Ascending aorta (tissue), 2 donors: ENCODE measurements around the gene JMJD7. TPM values are rescaled to one million over a fixed set of nuclear protein-coding genes. Genes with fewer than 3 reads are reported as not detected.

Experiments used
- DNase-seq, 2 donors: peaks; one replicate each; pipeline ENCODE4 v3.0.0-alpha.2; 2019; ENCODE audit warnings: low spot score in 2 of 2
- H3K27ac ChIP-seq, 2 donors: fragments of 200-600 bp; sonication (generic); one replicate each; pipeline ENCODE4 v1.5.1; 2016 to 2017; ENCODE audit warnings: mild to moderate bottlenecking in 1 of 2
- H3K27me3 ChIP-seq: fragments of 200-600 bp; sonication (generic); one replicate; pipeline ENCODE4 v1.5.1; 2017
- H3K36me3 ChIP-seq, 2 donors: fragments of 200-600 bp; sonication (generic); one replicate each; pipeline ENCODE4 v1.5.1; 2016
- H3K4me1 ChIP-seq, 2 donors: fragments of 200-600 bp; sonication (generic); one replicate each; pipeline ENCODE4 v1.5.1; 2016 to 2017; ENCODE audit warnings: mild to moderate bottlenecking in 1 of 2
- H3K4me3 ChIP-seq, 2 donors: fragments of 200-600 bp; sonication (generic); one replicate each; pipeline ENCODE4 v1.5.1; 2016 to 2017; ENCODE audit warnings: mild to moderate bottlenecking in 1 of 2
- H3K9me3 ChIP-seq, 2 donors: fragments of 200-600 bp; sonication (generic); one replicate each; pipeline ENCODE4 v1.5.1; 2016
- intact Hi-C: fragments of 100-400 bp; cut with DNase I; formaldehyde crosslinking; loops from one replicate; pipeline ENCODE4 v1.15.1; 2023
- total RNA-seq: library from RNA; depleted of rRNA; stranded (reverse); fragments of >200 nt; gene quantifications from one replicate; pipeline ENCODE4 v1.1.0, GENCODE V29; 2016
- TF ChIP-seq, protein P1 (sequence below), 3 experiments: fragments of 200-600 bp in 2 of 3; fragments of 450-650 bp in 1 of 3; sonication (generic) in 2 of 3; IDR thresholded peaks; one replicate each; pipeline ENCODE4 v1.5.1; 2016 to 2019; ENCODE audit warnings: antibody characterized with exemption in 3 of 3, mild to moderate bottlenecking in 1 of 3, moderate library complexity in 1 of 3

JMJD7 gene
- total RNA-seq, 1 donor from 2014 or later = 16.4 TPM

DNA sequence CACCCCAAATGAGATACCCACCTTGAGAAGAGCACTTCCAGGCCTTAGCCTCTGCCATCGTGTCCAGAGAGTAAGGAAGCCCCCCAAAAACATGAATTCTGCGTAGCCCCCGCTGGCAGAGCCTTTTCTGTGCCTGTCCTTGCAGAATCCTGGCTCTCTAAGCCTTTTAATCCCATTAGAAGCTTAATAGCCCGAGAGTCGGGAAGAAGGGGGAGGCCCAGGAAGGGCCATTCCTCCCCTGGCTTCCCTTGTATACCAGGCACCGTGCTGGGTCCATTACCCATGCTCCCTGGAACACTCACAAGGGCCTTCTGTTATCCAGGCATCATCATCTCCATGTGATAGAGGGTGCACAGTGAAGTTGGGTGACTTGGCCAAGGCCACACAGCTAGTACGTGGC, 58.8 kb downstream of the JMJD7 start:
- H3K4me1 ChIP-seq = peaks cover 0 to 7% of the 10 kb centered on the region in 2 donors
- H3K4me3 ChIP-seq = no peak overlapping the region
- H3K27ac ChIP-seq = no peak overlapping the region
- intact Hi-C loops = no loop called here
- H3K36me3 ChIP-seq = no peaks in the 10 kb centered on the region
- TF ChIP-seq, protein P1, sequence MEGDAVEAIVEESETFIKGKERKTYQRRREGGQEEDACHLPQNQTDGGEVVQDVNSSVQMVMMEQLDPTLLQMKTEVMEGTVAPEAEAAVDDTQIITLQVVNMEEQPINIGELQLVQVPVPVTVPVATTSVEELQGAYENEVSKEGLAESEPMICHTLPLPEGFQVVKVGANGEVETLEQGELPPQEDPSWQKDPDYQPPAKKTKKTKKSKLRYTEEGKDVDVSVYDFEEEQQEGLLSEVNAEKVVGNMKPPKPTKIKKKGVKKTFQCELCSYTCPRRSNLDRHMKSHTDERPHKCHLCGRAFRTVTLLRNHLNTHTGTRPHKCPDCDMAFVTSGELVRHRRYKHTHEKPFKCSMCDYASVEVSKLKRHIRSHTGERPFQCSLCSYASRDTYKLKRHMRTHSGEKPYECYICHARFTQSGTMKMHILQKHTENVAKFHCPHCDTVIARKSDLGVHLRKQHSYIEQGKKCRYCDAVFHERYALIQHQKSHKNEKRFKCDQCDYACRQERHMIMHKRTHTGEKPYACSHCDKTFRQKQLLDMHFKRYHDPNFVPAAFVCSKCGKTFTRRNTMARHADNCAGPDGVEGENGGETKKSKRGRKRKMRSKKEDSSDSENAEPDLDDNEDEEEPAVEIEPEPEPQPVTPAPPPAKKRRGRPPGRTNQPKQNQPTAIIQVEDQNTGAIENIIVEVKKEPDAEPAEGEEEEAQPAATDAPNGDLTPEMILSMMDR (IDR thresholded peaks at IDR 0.05) = no peak
- no peaks in the 10 kb centered on the region for H3K27me3 ChIP-seq
- H3K9me3 ChIP-seq = no peaks in the 10 kb centered on the region
- DNase-seq = no peak

DNA sequence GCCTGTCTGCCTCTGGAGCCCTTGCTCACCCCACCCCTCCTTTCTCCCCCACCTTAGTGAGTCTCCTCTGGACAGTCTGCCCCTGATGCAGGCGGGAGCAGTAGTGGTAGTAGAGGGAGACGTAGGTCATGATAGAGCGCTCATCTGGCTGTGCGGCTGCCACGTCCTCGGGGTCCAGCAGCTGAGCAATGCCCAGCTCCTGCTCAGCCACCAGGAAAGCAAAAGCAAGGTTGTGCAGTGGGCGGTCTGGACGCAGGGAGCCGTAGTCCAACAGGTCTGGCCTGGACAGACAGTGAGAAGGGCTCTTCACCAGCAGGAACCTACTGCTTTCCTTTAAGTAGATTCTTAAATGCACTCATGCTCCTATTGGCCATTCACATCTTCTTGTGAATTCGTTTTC, 59.3 kb downstream of the JMJD7 start:
- intact Hi-C loops = no loop called here
- Histone ChIP-seq H3K4me3 (no peak overlapping the region), H3K9me3 (no peaks in the 10 kb centered on the region), H3K27me3 (no peaks in the 10 kb centered on the region), H3K36me3 (no peaks in the 10 kb centered on the region), H3K27ac (no peak overlapping the region), H3K4me1 (peaks cover 0 to 3% of the 10 kb centered on the region in 2 donors)
- DNase-seq = no peak
- TF ChIP-seq, protein P1 (IDR thresholded peaks at IDR 0.05) = no peak

Other genes starting within 250 kb of the JMJD7 start
- gene MGA, start 167.7 kb upstream of the JMJD7 start, total RNA-seq = 25.3 TPM
- 27.6 TPM for gene MAPKBP1, start 53.6 kb upstream of the JMJD7 start, total RNA-seq
- gene PLA2G4B, start 10.8 kb downstream of the JMJD7 start, total RNA-seq = 13.9 TPM
- gene SPTBN5, start 66.0 kb downstream of the JMJD7 start, total RNA-seq = 1.5 TPM
- gene EHD4, start 144.5 kb downstream of the JMJD7 start, total RNA-seq = 70.4 TPM
- not detected for gene PLA2G4E, start 192.9 kb downstream of the JMJD7 start, total RNA-seq